ENCODE measurements around the gene OPCML. TPM values are rescaled to one million over a fixed set of nuclear protein-coding genes. Genes with fewer than 3 reads are reported as not detected.

OPCML gene
- total RNA-seq, 1 donor from 2014 or later, result not detected

GRCh38 chr11:132777067-132777975 lies 755.0 kb downstream of the OPCML start:
- no peak overlapping the region for H3K27ac ChIP-seq
- no peak for DNase-seq (ENCODE audit: low spot score in 2 of 2)
- no peaks in the 10 kb centered on the region for H3K36me3 ChIP-seq
- no peaks in the 10 kb centered on the region for H3K27me3 ChIP-seq
- H3K4me1 ChIP-seq, result no peaks in the 10 kb centered on the region
- H3K4me3 ChIP-seq, result no peak overlapping the region
- intact Hi-C loops (cut with DNase I), result no loop called here
- no peaks in the 10 kb centered on the region for H3K9me3 ChIP-seq
- no peak for TF ChIP-seq CTCF (IDR thresholded peaks at IDR 0.05)

GRCh38 chr11:132773751-132774150 lies 758.5 kb downstream of the OPCML start:
- H3K27ac ChIP-seq, result no peak overlapping the region
- intact Hi-C loops (cut with DNase I), result no loop called here
- no peak for DNase-seq (ENCODE audit: low spot score in 2 of 2)
- no peaks in the 10 kb centered on the region for H3K27me3 ChIP-seq
- H3K9me3 ChIP-seq, result no peaks in the 10 kb centered on the region
- no peak overlapping the region for H3K4me3 ChIP-seq
- no peaks in the 10 kb centered on the region for H3K4me1 ChIP-seq
- TF ChIP-seq CTCF (IDR thresholded peaks at IDR 0.05), result no peak
- no peaks in the 10 kb centered on the region for H3K36me3 ChIP-seq

DNA sequence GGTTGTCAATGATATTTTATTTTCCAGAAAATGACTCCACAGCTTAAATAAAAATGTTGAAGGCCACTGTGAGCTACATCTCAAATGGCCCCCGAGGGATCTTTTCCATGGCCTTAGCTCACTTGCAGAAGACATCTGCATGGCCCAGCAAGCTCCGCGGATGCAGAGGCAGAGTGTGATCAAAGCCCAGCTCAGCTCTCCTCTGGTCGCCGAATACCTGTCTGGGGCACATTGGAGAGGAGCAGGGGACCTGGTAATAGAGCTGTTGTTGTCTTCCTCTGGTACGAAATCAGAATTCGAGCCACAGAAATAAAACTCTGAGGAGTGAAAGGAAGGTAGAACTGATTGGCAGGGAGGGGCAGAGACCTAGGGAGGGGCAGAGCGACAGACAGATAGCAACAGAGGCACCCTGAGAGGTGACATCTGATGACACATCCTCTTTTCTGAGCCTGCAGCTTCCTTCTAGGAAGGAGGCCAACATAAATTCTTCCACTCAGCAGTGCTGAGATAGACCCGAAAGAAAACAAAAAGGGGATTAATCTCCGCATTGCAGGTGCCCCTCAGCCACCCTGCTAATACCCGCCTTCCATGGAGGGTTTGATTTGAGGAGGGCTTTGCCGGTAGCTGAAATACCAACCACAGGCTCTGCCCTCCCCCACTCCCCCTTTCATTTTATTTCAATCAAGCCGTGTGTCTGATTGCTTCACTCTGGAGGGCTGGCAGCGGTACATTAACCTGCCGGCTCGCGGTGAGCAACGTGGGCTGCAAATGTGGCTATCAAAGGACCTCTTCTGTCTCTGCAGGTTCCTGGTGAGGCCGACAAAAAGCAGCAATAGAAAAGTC lies 759.4 kb downstream of the OPCML start:
- no peak for TF ChIP-seq CTCF (IDR thresholded peaks at IDR 0.05)
- Histone ChIP-seq H3K9me3 (no peaks in the 10 kb centered on the region), H3K4me1 (no peaks in the 10 kb centered on the region), H3K36me3 (no peaks in the 10 kb centered on the region), H3K27ac (no peak overlapping the region), H3K4me3 (no peak overlapping the region), H3K27me3 (no peaks in the 10 kb centered on the region)
- intact Hi-C loops (cut with DNase I), result no loop called here
- no peak for DNase-seq (ENCODE audit: low spot score in 2 of 2)

- no peak for DNase-seq (ENCODE audit: low spot score in 2 of 2)
- H3K4me1 ChIP-seq, result no peaks in the 10 kb centered on the region
These were observed 760.6 kb downstream of the OPCML start for GRCh38 chr11:132771746-132772145.

More at GRCh38 chr11:132771746-132772145, 760.6 kb downstream of the OPCML start:
- H3K9me3 ChIP-seq, result no peaks in the 10 kb centered on the region
- TF ChIP-seq CTCF (IDR thresholded peaks at IDR 0.05), result no peak
- H3K4me3 ChIP-seq, result no peak overlapping the region
- H3K27me3 ChIP-seq, result no peaks in the 10 kb centered on the region
- no peak overlapping the region for H3K27ac ChIP-seq
- H3K36me3 ChIP-seq, result no peaks in the 10 kb centered on the region
- intact Hi-C loops (cut with DNase I), result no loop called here
